IMR-90 (cell line): ENCODE data around the gene GSS.

Experiments used
- CEBPB ChIP-seq: IDR thresholded peaks from 2 replicates; pipeline ENCODE4 v1.6.1; 2012; ENCODE audit warnings: low read depth, low read length, improper control_type of control experiment
- SMC3 ChIP-seq: fragments of 150-350 bp; IDR thresholded peaks from 2 replicates; pipeline ENCODE4 v1.6.1; 2016; ENCODE audit warnings: low read depth, mild to moderate bottlenecking, antibody characterized with exemption, low read length, moderate library complexity
- TF ChIP-seq, protein P1 (sequence below): conservative IDR thresholded peaks from 2 replicates; pipeline ENCODE4 v1.5.1; 2012; ENCODE audit warnings: mild to moderate bottlenecking, low read depth, low read length, improper control_type of control experiment

DNA sequence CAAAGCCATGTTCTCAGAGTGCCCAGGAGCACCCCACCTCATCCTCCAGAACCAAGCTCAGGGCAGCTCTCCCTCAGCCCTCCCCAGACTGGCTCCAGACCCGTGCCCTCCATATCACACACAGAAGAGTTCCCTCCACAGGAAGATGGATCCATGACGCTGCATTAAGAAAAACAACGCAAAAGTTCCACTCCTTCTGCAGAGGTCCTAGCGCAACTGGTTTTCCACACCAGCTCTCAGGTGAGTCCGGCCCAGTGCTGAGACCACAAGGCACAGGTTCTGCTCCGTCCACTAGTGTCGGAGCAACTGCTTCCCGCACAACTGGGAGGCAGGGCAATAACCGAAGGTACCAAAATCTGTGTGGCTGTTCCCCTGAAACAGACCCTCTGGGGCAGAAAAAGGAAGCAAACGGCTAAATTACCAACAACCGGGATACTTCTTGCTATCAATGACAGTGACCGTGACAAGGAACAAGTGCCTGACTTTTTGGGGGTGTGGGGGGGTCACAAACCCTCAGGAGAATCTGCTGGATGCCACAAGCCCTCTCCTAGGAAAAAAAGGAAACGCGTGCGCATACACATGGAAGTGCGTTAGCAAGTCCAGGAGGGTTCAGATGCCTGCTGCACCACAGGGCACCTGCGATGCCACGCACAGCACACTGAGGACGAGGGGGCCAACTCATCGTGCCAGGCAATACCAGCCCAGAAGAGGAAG lies 49.3 kb upstream of the GSS start:
- TF ChIP-seq SMC3 = no peak
- TF ChIP-seq, protein P1, sequence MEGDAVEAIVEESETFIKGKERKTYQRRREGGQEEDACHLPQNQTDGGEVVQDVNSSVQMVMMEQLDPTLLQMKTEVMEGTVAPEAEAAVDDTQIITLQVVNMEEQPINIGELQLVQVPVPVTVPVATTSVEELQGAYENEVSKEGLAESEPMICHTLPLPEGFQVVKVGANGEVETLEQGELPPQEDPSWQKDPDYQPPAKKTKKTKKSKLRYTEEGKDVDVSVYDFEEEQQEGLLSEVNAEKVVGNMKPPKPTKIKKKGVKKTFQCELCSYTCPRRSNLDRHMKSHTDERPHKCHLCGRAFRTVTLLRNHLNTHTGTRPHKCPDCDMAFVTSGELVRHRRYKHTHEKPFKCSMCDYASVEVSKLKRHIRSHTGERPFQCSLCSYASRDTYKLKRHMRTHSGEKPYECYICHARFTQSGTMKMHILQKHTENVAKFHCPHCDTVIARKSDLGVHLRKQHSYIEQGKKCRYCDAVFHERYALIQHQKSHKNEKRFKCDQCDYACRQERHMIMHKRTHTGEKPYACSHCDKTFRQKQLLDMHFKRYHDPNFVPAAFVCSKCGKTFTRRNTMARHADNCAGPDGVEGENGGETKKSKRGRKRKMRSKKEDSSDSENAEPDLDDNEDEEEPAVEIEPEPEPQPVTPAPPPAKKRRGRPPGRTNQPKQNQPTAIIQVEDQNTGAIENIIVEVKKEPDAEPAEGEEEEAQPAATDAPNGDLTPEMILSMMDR = no peak
- TF ChIP-seq CEBPB = no peak
